ENCODE results near the gene AP3S1. TPM values are rescaled to one million over a fixed set of nuclear protein-coding genes. Genes with fewer than 3 reads are reported as not detected.

Gene AP3S1
- polyA plus RNA-seq, 3 donors: 30.2 to 86.1 (median 84.8) TPM

- Histone ChIP-seq H3K27ac (ENCODE audit: low read depth in 1 of 2, low read length in 2 of 2) (no peak overlapping the region), H3K36me3 (replicated peaks in 1 of 2; ENCODE audit: control insufficient read depth in 1 of 2, insufficient read depth in 2 of 2, low read length in 2 of 2) (no peaks in the 10 kb centered on the region), H3K4me1 (ENCODE audit: control insufficient read depth in 1 of 2, insufficient read depth in 2 of 2, low read length in 2 of 2) (peaks cover 3 to 4% of the 10 kb centered on the region in 2 donors), H3K9ac (ENCODE audit: insufficient read depth, low read length, poor library complexity, severe bottlenecking) (no peak overlapping the region), H3K4me3 (replicated peaks in 1 of 3; ENCODE audit: low read depth in 2 of 3, low read length in 3 of 3) (no peak overlapping the region), H3K9me3 (replicated peaks in 1 of 2; ENCODE audit: control insufficient read depth in 1 of 2, insufficient read depth in 1 of 2, low read length in 2 of 2) (peaks cover 0 to 3% of the 10 kb centered on the region in 2 donors), H2AFZ (ENCODE audit: insufficient read depth, low read depth, low read length, poor library complexity, severe bottlenecking) (no peak overlapping the region), H3K4me2 (replicated peaks; ENCODE audit: extremely low read depth, low read length, poor library complexity, severe bottlenecking) (no peak overlapping the region), H4K20me1 (ENCODE audit: insufficient read depth, low read length) (peaks cover 45% of the 10 kb centered on the region), H3K27me3 (ENCODE audit: control insufficient read depth in 2 of 2, insufficient read depth in 2 of 2, low read length in 2 of 2) (no peaks in the 10 kb centered on the region), H3K79me2 (ENCODE audit: insufficient read depth, low read length) (peaks cover 99% of the 10 kb centered on the region)
- WGBS (ENCODE audit: insufficient coverage): 100% methylated on average over 1 of the region's 4 CpGs
- H3K4me1 Mint-ChIP-seq: peaks cover 28% of the 10 kb centered on the region
- DNase-seq: no peak
- intact Hi-C loops (cut with micrococcal nuclease): no loop called here
- H3K9me3 Mint-ChIP-seq: peaks cover 4 to 10% (median 7%) of the 10 kb centered on the region in 7 donors
- TF ChIP-seq CTCF (IDR thresholded peaks at IDR 0.05): no peak
- no peaks in the 10 kb centered on the region for H3K27me3 Mint-ChIP-seq (ENCODE audit: low read depth in 3 of 3)
- H3K36me3 Mint-ChIP-seq: peaks cover 5 to 13% of the 10 kb centered on the region in 2 donors
- H3K27ac Mint-ChIP-seq: no peak overlapping the region
- H3K4me3 Mint-ChIP-seq: no peak overlapping the region
Observed at GRCh38 chr5:115850744-115851416, 9.1 kb downstream of the AP3S1 start.

- Histone ChIP-seq H3K9ac (ENCODE audit: insufficient read depth, low read length, poor library complexity, severe bottlenecking) (no peak overlapping the region), H3K9me3 (replicated peaks in 1 of 2; ENCODE audit: control insufficient read depth in 1 of 2, insufficient read depth in 1 of 2, low read length in 2 of 2) (peaks cover 0 to 3% of the 10 kb centered on the region in 2 donors), H3K4me1 (ENCODE audit: control insufficient read depth in 1 of 2, insufficient read depth in 2 of 2, low read length in 2 of 2) (peaks cover 23 to 27% of the 10 kb centered on the region in 2 donors), H3K36me3 (replicated peaks in 1 of 2; ENCODE audit: control insufficient read depth in 1 of 2, insufficient read depth in 2 of 2, low read length in 2 of 2) (no peaks in the 10 kb centered on the region), H2AFZ (ENCODE audit: insufficient read depth, low read depth, low read length, poor library complexity, severe bottlenecking) (no peak overlapping the region), H3K27ac (ENCODE audit: low read depth in 1 of 2, low read length in 2 of 2) (no peak overlapping the region), H3K4me2 (replicated peaks; ENCODE audit: extremely low read depth, low read length, poor library complexity, severe bottlenecking) (no peak overlapping the region), H3K4me3 (replicated peaks in 1 of 3; ENCODE audit: low read depth in 2 of 3, low read length in 3 of 3) (no peak overlapping the region), H3K79me2 (ENCODE audit: insufficient read depth, low read length) (peaks cover 98% of the 10 kb centered on the region), H4K20me1 (ENCODE audit: insufficient read depth, low read length) (peaks cover 45% of the 10 kb centered on the region), H3K27me3 (ENCODE audit: control insufficient read depth in 2 of 2, insufficient read depth in 2 of 2, low read length in 2 of 2) (no peaks in the 10 kb centered on the region)
- Mint-ChIP-seq H3K4me3 (no peak overlapping the region), H3K36me3 (peaks cover 5 to 13% of the 10 kb centered on the region in 2 donors), H3K4me1 (peaks cover 49% of the 10 kb centered on the region), H3K27ac (no peak overlapping the region), H3K9me3 (peaks cover 4 to 10% (median 7%) of the 10 kb centered on the region in 7 donors), H3K27me3 (ENCODE audit: low read depth in 3 of 3) (peaks cover 0 to 2% (median 0%) of the 10 kb centered on the region in 3 donors)
- intact Hi-C loops (cut with micrococcal nuclease): no loop called here
- TF ChIP-seq CTCF (IDR thresholded peaks at IDR 0.05): no peak
- DNase-seq: no peak
- WGBS (ENCODE audit: insufficient coverage): no CpG with 5 or more reads among the region's 3 CpGs
Observed at GRCh38 chr5:115854139-115854538, 12.4 kb downstream of the AP3S1 start.

Data from CD14-positive monocyte (primary cell).